ENCODE results near the gene PRRC1.

Gene PRRC1

DNA sequence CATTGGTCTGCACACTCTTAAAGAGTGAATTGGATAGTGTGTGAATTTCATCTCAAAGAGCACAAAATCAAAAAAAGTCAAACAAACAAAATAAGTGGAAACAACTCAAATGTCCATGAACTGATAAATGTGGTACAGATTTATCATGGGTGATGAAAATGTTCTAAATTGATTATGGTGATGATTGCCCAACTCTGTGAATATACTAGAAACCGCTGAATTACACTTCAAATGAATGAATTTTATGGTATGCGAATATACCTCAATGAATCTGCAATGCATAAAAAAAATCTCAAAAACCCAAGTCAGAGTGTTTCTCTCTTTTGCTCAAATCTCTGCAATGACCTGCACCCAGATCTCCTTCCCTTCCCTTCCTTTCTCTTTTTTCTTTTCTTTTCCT lies 64.0 kb downstream of the PRRC1 start:
- H3K27ac ChIP-seq (ENCODE audit: extremely low read depth, low read depth, low read length): no peak overlapping the region
- no peak overlapping the region for H3K4me3 ChIP-seq (ENCODE audit: low read depth, low read length)
- POLR2A ChIA-PET: no interaction called here
- no peaks in the 10 kb centered on the region for H3K36me3 ChIP-seq (ENCODE audit: control insufficient read depth in 2 of 2, insufficient read depth in 1 of 2, low read length in 2 of 2)
- peaks cover 3% of the 10 kb centered on the region; the same call in 1 of the 2 replicates for H3K4me1 ChIP-seq (ENCODE audit: control insufficient read depth, insufficient read depth, low read length)
- TF ChIP-seq PRDM1 (tag by site-specific recombination; IDR thresholded peaks at IDR 0.05) (peak; percentile 47; the same call in 1 of the 2 replicates), ZNF600 (tag by site-specific recombination; IDR thresholded peaks at IDR 0.05) (no peak)
- no peaks in the 10 kb centered on the region for H3K9me3 ChIP-seq (ENCODE audit: control insufficient read depth, insufficient read depth, low read depth, low read length)
- CTCF ChIA-PET: no interaction called here

- CTCF ChIA-PET: no interaction called here
- TF ChIP-seq TCF7L2 (IDR thresholded peaks at IDR 0.05; ENCODE audit: borderline replicate concordance, low read depth, low read length): no peak
Observed at GRCh38 chr5:127582773-127583370, 65.4 kb downstream of the PRRC1 start.

GRCh38 chr5:127583866-127584265 lies 66.4 kb downstream of the PRRC1 start:
- TF ChIP-seq CTCF (tag by site-specific recombination; IDR thresholded peaks at IDR 0.05) (no peak), ZBTB1 (tag by site-specific recombination; IDR thresholded peaks at IDR 0.05) (no peak), GLI2 (tag by site-specific recombination; IDR thresholded peaks at IDR 0.05; ENCODE audit: borderline replicate concordance, low read depth) (no peak), ZNF398 (tag by site-specific recombination; IDR thresholded peaks at IDR 0.05) (no peak), KLF10 (tag by site-specific recombination; IDR thresholded peaks at IDR 0.05) (no peak)
- POLR2A ChIA-PET: no interaction called here
- Histone ChIP-seq H3K36me3 (ENCODE audit: control insufficient read depth in 2 of 2, insufficient read depth in 1 of 2, low read length in 2 of 2) (no peaks in the 10 kb centered on the region), H3K27ac (ENCODE audit: extremely low read depth, low read depth, low read length) (no peak overlapping the region), H3K4me3 (ENCODE audit: low read depth, low read length) (no peak overlapping the region), H3K4me1 (ENCODE audit: control insufficient read depth, insufficient read depth, low read length) (peaks cover 5% of the 10 kb centered on the region; the same call in 1 of the 2 replicates), H3K9me3 (ENCODE audit: control insufficient read depth, insufficient read depth, low read depth, low read length) (no peaks in the 10 kb centered on the region)
- CTCF ChIA-PET: no interaction called here

More at GRCh38 chr5:127582773-127583370, 65.4 kb downstream of the PRRC1 start:
- Histone ChIP-seq H3K4me1 (ENCODE audit: control insufficient read depth, insufficient read depth, low read length) (peaks cover 5% of the 10 kb centered on the region; the same call in 1 of the 2 replicates), H3K4me3 (ENCODE audit: low read depth, low read length) (no peak overlapping the region), H3K36me3 (ENCODE audit: control insufficient read depth in 2 of 2, insufficient read depth in 1 of 2, low read length in 2 of 2) (no peaks in the 10 kb centered on the region), H3K27ac (ENCODE audit: extremely low read depth, low read depth, low read length) (no peak overlapping the region), H3K9me3 (ENCODE audit: control insufficient read depth, insufficient read depth, low read depth, low read length) (no peaks in the 10 kb centered on the region)
- POLR2A ChIA-PET: no interaction called here

DNA sequence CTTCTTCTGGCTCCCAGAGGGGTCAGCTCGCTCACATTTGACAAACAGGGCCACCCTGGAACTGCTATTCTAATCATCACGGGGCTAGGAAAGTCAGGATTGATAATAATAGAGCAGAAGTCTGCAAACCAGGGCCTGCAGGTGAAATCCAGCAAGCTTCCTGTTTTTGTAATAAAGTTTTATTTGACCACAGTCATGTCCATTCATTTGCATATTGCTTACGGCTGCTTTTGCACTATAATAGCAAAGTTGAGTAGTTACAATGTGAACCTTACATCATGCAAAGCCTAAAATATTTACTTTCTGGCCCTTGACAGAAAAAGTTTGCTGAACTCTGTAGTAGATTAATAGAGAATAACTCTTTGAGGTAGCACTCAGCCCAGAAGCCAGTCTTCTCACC lies 68.2 kb downstream of the PRRC1 start:
- Histone ChIP-seq H3K9me3 (ENCODE audit: control insufficient read depth, insufficient read depth, low read depth, low read length) (no peaks in the 10 kb centered on the region), H3K27ac (ENCODE audit: extremely low read depth, low read depth, low read length) (no peak overlapping the region), H3K36me3 (ENCODE audit: control insufficient read depth in 2 of 2, insufficient read depth in 1 of 2, low read length in 2 of 2) (no peaks in the 10 kb centered on the region), H3K4me1 (ENCODE audit: control insufficient read depth, insufficient read depth, low read length) (peaks cover 5% of the 10 kb centered on the region; the same call in 1 of the 2 replicates), H3K4me3 (ENCODE audit: low read depth, low read length) (no peak overlapping the region)
- TF ChIP-seq HOXD13 (CRISPR knock-in tag; IDR thresholded peaks at IDR 0.05; ENCODE audit: borderline replicate concordance): no peak
- no peak for TF ChIP-seq ZNF473 (tag by site-specific recombination; IDR thresholded peaks at IDR 0.05)
- no peak for TF ChIP-seq ZNF416 (tag by site-specific recombination; IDR thresholded peaks at IDR 0.05)
- TF ChIP-seq, protein P1, sequence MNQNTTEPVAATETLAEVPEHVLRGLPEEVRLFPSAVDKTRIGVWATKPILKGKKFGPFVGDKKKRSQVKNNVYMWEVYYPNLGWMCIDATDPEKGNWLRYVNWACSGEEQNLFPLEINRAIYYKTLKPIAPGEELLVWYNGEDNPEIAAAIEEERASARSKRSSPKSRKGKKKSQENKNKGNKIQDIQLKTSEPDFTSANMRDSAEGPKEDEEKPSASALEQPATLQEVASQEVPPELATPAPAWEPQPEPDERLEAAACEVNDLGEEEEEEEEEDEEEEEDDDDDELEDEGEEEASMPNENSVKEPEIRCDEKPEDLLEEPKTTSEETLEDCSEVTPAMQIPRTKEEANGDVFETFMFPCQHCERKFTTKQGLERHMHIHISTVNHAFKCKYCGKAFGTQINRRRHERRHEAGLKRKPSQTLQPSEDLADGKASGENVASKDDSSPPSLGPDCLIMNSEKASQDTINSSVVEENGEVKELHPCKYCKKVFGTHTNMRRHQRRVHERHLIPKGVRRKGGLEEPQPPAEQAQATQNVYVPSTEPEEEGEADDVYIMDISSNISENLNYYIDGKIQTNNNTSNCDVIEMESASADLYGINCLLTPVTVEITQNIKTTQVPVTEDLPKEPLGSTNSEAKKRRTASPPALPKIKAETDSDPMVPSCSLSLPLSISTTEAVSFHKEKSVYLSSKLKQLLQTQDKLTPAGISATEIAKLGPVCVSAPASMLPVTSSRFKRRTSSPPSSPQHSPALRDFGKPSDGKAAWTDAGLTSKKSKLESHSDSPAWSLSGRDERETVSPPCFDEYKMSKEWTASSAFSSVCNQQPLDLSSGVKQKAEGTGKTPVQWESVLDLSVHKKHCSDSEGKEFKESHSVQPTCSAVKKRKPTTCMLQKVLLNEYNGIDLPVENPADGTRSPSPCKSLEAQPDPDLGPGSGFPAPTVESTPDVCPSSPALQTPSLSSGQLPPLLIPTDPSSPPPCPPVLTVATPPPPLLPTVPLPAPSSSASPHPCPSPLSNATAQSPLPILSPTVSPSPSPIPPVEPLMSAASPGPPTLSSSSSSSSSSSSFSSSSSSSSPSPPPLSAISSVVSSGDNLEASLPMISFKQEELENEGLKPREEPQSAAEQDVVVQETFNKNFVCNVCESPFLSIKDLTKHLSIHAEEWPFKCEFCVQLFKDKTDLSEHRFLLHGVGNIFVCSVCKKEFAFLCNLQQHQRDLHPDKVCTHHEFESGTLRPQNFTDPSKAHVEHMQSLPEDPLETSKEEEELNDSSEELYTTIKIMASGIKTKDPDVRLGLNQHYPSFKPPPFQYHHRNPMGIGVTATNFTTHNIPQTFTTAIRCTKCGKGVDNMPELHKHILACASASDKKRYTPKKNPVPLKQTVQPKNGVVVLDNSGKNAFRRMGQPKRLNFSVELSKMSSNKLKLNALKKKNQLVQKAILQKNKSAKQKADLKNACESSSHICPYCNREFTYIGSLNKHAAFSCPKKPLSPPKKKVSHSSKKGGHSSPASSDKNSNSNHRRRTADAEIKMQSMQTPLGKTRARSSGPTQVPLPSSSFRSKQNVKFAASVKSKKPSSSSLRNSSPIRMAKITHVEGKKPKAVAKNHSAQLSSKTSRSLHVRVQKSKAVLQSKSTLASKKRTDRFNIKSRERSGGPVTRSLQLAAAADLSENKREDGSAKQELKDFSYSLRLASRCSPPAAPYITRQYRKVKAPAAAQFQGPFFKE (tag by site-specific recombination; IDR thresholded peaks at IDR 0.05; ENCODE audit: borderline replicate concordance): no peak
- ChIA-PET CTCF (no interaction called here), POLR2A (no interaction called here)
